Stomach (tissue), 9 donors: Measurements from ENCODE around the gene MCRIP1. TPM values are rescaled to one million over a fixed set of nuclear protein-coding genes. Genes with fewer than 3 reads are reported as not detected.

ENCODE experiments used
- DNase-seq, 2 donors: peaks; one replicate each; pipeline versions ENCODE4 v3.0.0 to v3.0.0-alpha.2; 2013 to 2019
- H3K27ac ChIP-seq, 5 donors: fragments of 200-600 bp in 4 of 5; sonication (generic) in 4 of 5; one replicate each; pipeline ENCODE4 v1.5.1; 2013 to 2019; ENCODE audit warnings: mild to moderate bottlenecking in 1 of 5, moderate library complexity in 1 of 5
- H3K27me3 ChIP-seq, 3 donors: fragments of 200-600 bp; sonication (generic); one replicate each; pipeline ENCODE4 v1.5.1; 2017 to 2019; ENCODE audit warnings: mixed run types in 1 of 3
- H3K36me3 ChIP-seq, 4 donors: fragments of 200-600 bp; sonication (generic); 1 replicate in 3 of 4; 2 replicates in 1 of 4; pipeline ENCODE4 v1.5.1; 2016 to 2019
- H3K4me1 ChIP-seq, 4 donors: fragments of 200-600 bp; sonication (generic); one replicate each; pipeline ENCODE4 v1.5.1; 2016 to 2019
- H3K4me3 ChIP-seq, 4 donors: fragments of 200-600 bp; sonication (generic) in 3 of 4; one replicate each; pipeline ENCODE4 v1.5.1; 2016 to 2019; ENCODE audit warnings: mild to moderate bottlenecking in 1 of 4
- H3K9me3 ChIP-seq, 4 donors: fragments of 200-600 bp; sonication (generic); one replicate each; pipeline ENCODE4 v1.5.1; 2016 to 2019
- CTCF ChIP-seq, 7 experiments: fragments of 450-650 bp in 4 of 7; fragments of 200-600 bp in 3 of 7; sonication (generic) in 3 of 7; IDR thresholded peaks; one replicate each; pipeline ENCODE4 v1.5.1; 2016 to 2019; ENCODE audit warnings: antibody characterized with exemption in 7 of 7, control low read depth in 2 of 7, mild to moderate bottlenecking in 1 of 7
- EP300 ChIP-seq: sonication (generic); formaldehyde crosslinking; IDR thresholded peaks from one replicate; pipeline ENCODE4 v1.6.1; 2017; ENCODE audit warnings: antibody characterized with exemption
- POLR2A ChIP-seq, 4 donors: fragments of 450-650 bp; IDR thresholded peaks; one replicate each; pipeline ENCODE4 v1.6.1; 2016; ENCODE audit warnings: antibody characterized with exemption in 4 of 4, control low read depth in 2 of 4, mild to moderate bottlenecking in 1 of 4, moderate library complexity in 1 of 4
- POLR2AphosphoS5 ChIP-seq, 3 donors: sonication (generic); formaldehyde crosslinking; IDR thresholded peaks; one replicate each; pipeline ENCODE4 v1.6.1; 2016; ENCODE audit warnings: antibody characterized with exemption in 3 of 3
- WGBS, 5 donors: extraction: QIAGEN DNeasy Blood & Tissue Kit in 3 of 5; methylation state at CpG; one replicate each; pipeline versions ENCODE4 v1.1.5 to v1.1.7; 2013 to 2018; 5-methylcytosine and 5-hydroxymethylcytosine counted together
- intact Hi-C: fragments of 100-400 bp; cut with DNase I; formaldehyde crosslinking; loops from one replicate; pipeline ENCODE4 v1.15.1; 2023; ENCODE audit warnings: low total_unique reads
- polyA plus RNA-seq, 3 donors: library from polyadenylated mRNA; stranded (reverse); fragments of 200-250 nt; gene quantifications; one replicate each; pipeline ENCODE4 v1.2.3, GENCODE V29; 2013
- total RNA-seq, 5 donors: library from RNA; depleted of rRNA; stranded (reverse); fragments of >200 nt; gene quantifications; one replicate each; pipeline versions ENCODE4 v1.1.0 to v1.2.3, GENCODE V29; 2014 to 2016
- donor health status: healthy with polysubstance abuse.
- donor health status: Bipolar disorder and iron deficiency.
- donor health status: healthy.

MCRIP1 gene
- total and polyA plus RNA-seq, 8 donors = 23.7 to 150 (median 95.9) TPM

GRCh38 chr17:81802048-81802758 lies 30.9 kb downstream of the MCRIP1 start:
- Histone ChIP-seq H3K36me3 (no peaks in the 10 kb centered on the region), H3K4me3 (no peak overlapping the region), H3K27me3 (peaks cover 27 to 78% (median 61%) of the 10 kb centered on the region in 3 donors), H3K27ac (no peak overlapping the region), H3K9me3 (no peaks in the 10 kb centered on the region), H3K4me1 (peaks cover 18 to 34% (median 24%) of the 10 kb centered on the region in 4 donors)
- TF ChIP-seq POLR2AphosphoS5 (IDR thresholded peaks at IDR 0.05) (no peak), CTCF (IDR thresholded peaks at IDR 0.05) (no peak), EP300 (no peak), POLR2A (IDR thresholded peaks at IDR 0.05) (no peak)
- WGBS, 5 donors = 78 to 84% (median 82%) methylated on average over 9 of the region's 9 CpGs
- intact Hi-C loops = no loop called here
- no peak for DNase-seq

- H3K4me3 ChIP-seq = no peak overlapping the region
- H3K27me3 ChIP-seq = peaks cover 27 to 69% (median 53%) of the 10 kb centered on the region in 3 donors
- peaks cover 18 to 29% (median 24%) of the 10 kb centered on the region in 4 donors for H3K4me1 ChIP-seq
- no peak overlapping the region for H3K27ac ChIP-seq
- no peaks in the 10 kb centered on the region for H3K9me3 ChIP-seq
- 83 to 92% (median 88%) methylated on average over 9 of the region's 9 CpGs for WGBS, 5 donors
- no peaks in the 10 kb centered on the region for H3K36me3 ChIP-seq
- TF ChIP-seq POLR2AphosphoS5 (IDR thresholded peaks at IDR 0.05) (no peak), CTCF (IDR thresholded peaks at IDR 0.05) (no peak), POLR2A (IDR thresholded peaks at IDR 0.05) (no peak), EP300 (no peak)
- no peak for DNase-seq
- intact Hi-C loops = no loop called here
These were observed 31.8 kb downstream of the MCRIP1 start for GRCh38 chr17:81801327-81801726.

GRCh38 chr17:81794509-81794908 lies 38.6 kb downstream of the MCRIP1 start:
- 15 to 27% (median 16%) methylated on average over 7 to 8 of the region's 8 CpGs for WGBS, 5 donors
- peaks cover 0 to 12% (median 0%) of the 10 kb centered on the region in 4 donors for H3K4me1 ChIP-seq
- peak; percentile 68 to 73 for DNase-seq
- no peaks in the 10 kb centered on the region for H3K9me3 ChIP-seq
- intact Hi-C loops = no loop called here
- TF ChIP-seq POLR2AphosphoS5 (IDR thresholded peaks at IDR 0.05) = peak in 1 of 3 donors; percentile 37
- no peak for TF ChIP-seq POLR2A (IDR thresholded peaks at IDR 0.05)
- TF ChIP-seq EP300 = no peak
- TF ChIP-seq CTCF (IDR thresholded peaks at IDR 0.05) = no peak
- H3K27ac ChIP-seq = no peak overlapping the region
- H3K36me3 ChIP-seq = no peaks in the 10 kb centered on the region
- H3K27me3 ChIP-seq = peaks cover 2 to 34% (median 3%) of the 10 kb centered on the region in 3 donors
- no peak overlapping the region for H3K4me3 ChIP-seq

GRCh38 chr17:81794074-81794476 lies 39.0 kb downstream of the MCRIP1 start:
- Histone ChIP-seq H3K4me3 (no peak overlapping the region), H3K36me3 (no peaks in the 10 kb centered on the region), H3K9me3 (no peaks in the 10 kb centered on the region), H3K27me3 (peaks cover 2 to 34% (median 3%) of the 10 kb centered on the region in 3 donors), H3K4me1 (peaks cover 0 to 12% (median 0%) of the 10 kb centered on the region in 4 donors), H3K27ac (no peak overlapping the region)
- DNase-seq = no peak
- 80 to 92% (median 82%) methylated on average over 3 of the region's 3 CpGs for WGBS, 5 donors
- peak in 1 of 4 donors; percentile 95 for TF ChIP-seq POLR2A (IDR thresholded peaks at IDR 0.05)
- TF ChIP-seq CTCF (IDR thresholded peaks at IDR 0.05) = no peak
- intact Hi-C loops = no loop called here
